NT2/D1 (cell line): ENCODE results near the gene ROGDI.

Experiments used
- YY1 ChIP-seq: IDR thresholded peaks from 2 replicates; pipeline ENCODE4 v1.6.1; 2011; ENCODE audit not compliant: insufficient read length, insufficient read depth
- ZNF274 ChIP-seq: IDR thresholded peaks from 2 replicates; pipeline ENCODE4 v1.6.1; 2011; ENCODE audit warnings: mild to moderate bottlenecking, low read depth, low read length

GRCh38 chr16:4763791-4764190 is 38.6 kb downstream of the ROGDI start:
- TF ChIP-seq YY1 (no peak), ZNF274 (no peak)
